Transverse colon (tissue), 4 donors: Measurements from ENCODE around the gene GPC6. TPM values are rescaled to one million over a fixed set of nuclear protein-coding genes. Genes with fewer than 3 reads are reported as not detected.

Source experiments
- DNase-seq: peaks from one replicate; pipeline ENCODE4 v3.0.0-alpha.2; 2019
- H3K27ac ChIP-seq, 4 donors: fragments of 200-600 bp; sonication (generic); 2 replicates each; pipeline ENCODE4 v1.5.1; 2016 to 2018; ENCODE audit warnings: inconsistent platforms in 4 of 4
- H3K27me3 ChIP-seq: fragments of 200-600 bp; sonication (generic); 2 replicates; pipeline ENCODE4 v1.5.1; 2017; ENCODE audit warnings: inconsistent platforms
- H3K36me3 ChIP-seq, 4 donors: fragments of 200-600 bp; sonication (generic); 2 replicates each; pipeline ENCODE4 v1.5.1; 2017 to 2019; ENCODE audit warnings: inconsistent platforms in 4 of 4
- H3K4me1 ChIP-seq, 4 donors: fragments of 200-600 bp; sonication (generic); 2 replicates each; pipeline ENCODE4 v1.5.1; 2017 to 2020; ENCODE audit warnings: inconsistent platforms in 4 of 4
- H3K4me3 ChIP-seq, 4 donors: fragments of 200-600 bp; sonication (generic); 1 replicate in 1 of 4; 2 replicates in 3 of 4; pipeline versions ENCODE4 v1.5.1 to v1.6.1; 2017 to 2019; ENCODE audit warnings: inconsistent platforms in 4 of 4
- H3K9me3 ChIP-seq, 2 donors: fragments of 200-600 bp; sonication (generic); 2 replicates each; pipeline ENCODE4 v1.5.1; 2017 to 2019; ENCODE audit warnings: inconsistent platforms in 2 of 2
- EP300 ChIP-seq: sonication (generic); formaldehyde crosslinking; IDR thresholded peaks from one replicate; pipeline ENCODE4 v1.6.1; 2017; ENCODE audit warnings: antibody characterized with exemption, low read depth
- POLR2A ChIP-seq: fragments of 450-650 bp; IDR thresholded peaks from one replicate; pipeline ENCODE4 v1.6.1; 2016; ENCODE audit warnings: antibody characterized with exemption, mild to moderate bottlenecking, moderate library complexity
- POLR2AphosphoS5 ChIP-seq, 3 donors: sonication (generic); formaldehyde crosslinking; IDR thresholded peaks; one replicate each; pipeline ENCODE4 v1.6.1; 2016; ENCODE audit warnings: antibody characterized with exemption in 3 of 3
- WGBS, 2 donors: methylation state at CpG; one replicate each; pipeline ENCODE4 v1.1.5; 2018; ENCODE audit warnings: low coverage in 1 of 2; 5-methylcytosine and 5-hydroxymethylcytosine counted together
- in situ Hi-C, 4 donors: fragments of 200-750 bp; cut with MboI; loops; one replicate each; pipeline versions ENCODE4 v1.15.0 to v1.15.1; 2017; ENCODE audit warnings: low sequenced_read_pairs in 3 of 4, low pct_ligation_motif_present in 1 of 4, low pct_unique_long_range_greater_than_20kb in 1 of 4
- intact Hi-C: fragments of 100-400 bp; cut with DNase I; formaldehyde crosslinking; loops from one replicate; pipeline ENCODE4 v1.15.1; 2023; ENCODE audit warnings: low total_unique reads
- total RNA-seq, 4 donors: library from RNA; depleted of rRNA; stranded (reverse); fragments of >200 nt; gene quantifications; one replicate each; pipeline ENCODE4 v1.1.0, GENCODE V29; 2016
- TF ChIP-seq, protein P1 (sequence below), 5 experiments: fragments of 200-600 bp in 3 of 5; fragments of 450-650 bp in 2 of 5; sonication (generic) in 3 of 5; IDR thresholded peaks; 1 replicate in 2 of 5; 2 replicates in 3 of 5; pipeline ENCODE4 v1.5.1; 2016 to 2017; ENCODE audit warnings: antibody characterized with exemption in 5 of 5, inconsistent platforms in 3 of 5, mild to moderate bottlenecking in 2 of 5, moderate library complexity in 1 of 5

The GPC6 gene
- total RNA-seq, 4 donors from 2014 or later: 0.75 to 5.7 (median 4.0) TPM

DNA sequence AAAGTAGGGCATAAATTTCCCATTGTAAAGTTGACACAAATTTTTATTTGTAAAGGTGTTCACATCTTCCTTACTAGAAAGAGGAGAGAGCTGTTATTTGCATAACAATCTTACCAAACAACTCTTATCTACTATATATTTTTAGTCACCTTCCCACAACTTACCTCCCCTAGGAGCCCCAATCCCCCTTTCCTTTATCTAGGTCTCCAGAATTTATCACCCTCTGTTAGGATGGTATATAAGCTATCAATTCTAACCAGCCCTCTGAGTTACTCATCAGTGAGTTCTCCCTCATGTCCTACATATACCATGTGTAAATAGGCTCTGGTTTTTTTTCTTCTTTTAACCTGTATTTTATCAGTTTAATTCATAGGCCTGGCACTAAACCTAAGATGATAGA is 1190.7 kb downstream of the GPC6 start:
- Histone ChIP-seq H3K9me3 (no peaks in the 10 kb centered on the region), H3K36me3 (no peaks in the 10 kb centered on the region), H3K4me1 (peaks cover 0 to 4% (median 0%) of the 10 kb centered on the region in 4 donors), H3K27me3 (no peaks in the 10 kb centered on the region), H3K27ac (no peak overlapping the region), H3K4me3 (no peak overlapping the region)
- DNase-seq: no peak
- intact Hi-C loops: no loop called here
- in situ Hi-C loops: no loop called here
- TF ChIP-seq POLR2A (no peak), POLR2AphosphoS5 (IDR thresholded peaks at IDR 0.05) (no peak), EP300 (no peak)
- TF ChIP-seq, protein P1, sequence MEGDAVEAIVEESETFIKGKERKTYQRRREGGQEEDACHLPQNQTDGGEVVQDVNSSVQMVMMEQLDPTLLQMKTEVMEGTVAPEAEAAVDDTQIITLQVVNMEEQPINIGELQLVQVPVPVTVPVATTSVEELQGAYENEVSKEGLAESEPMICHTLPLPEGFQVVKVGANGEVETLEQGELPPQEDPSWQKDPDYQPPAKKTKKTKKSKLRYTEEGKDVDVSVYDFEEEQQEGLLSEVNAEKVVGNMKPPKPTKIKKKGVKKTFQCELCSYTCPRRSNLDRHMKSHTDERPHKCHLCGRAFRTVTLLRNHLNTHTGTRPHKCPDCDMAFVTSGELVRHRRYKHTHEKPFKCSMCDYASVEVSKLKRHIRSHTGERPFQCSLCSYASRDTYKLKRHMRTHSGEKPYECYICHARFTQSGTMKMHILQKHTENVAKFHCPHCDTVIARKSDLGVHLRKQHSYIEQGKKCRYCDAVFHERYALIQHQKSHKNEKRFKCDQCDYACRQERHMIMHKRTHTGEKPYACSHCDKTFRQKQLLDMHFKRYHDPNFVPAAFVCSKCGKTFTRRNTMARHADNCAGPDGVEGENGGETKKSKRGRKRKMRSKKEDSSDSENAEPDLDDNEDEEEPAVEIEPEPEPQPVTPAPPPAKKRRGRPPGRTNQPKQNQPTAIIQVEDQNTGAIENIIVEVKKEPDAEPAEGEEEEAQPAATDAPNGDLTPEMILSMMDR (IDR thresholded peaks at IDR 0.05): no peak

DNA sequence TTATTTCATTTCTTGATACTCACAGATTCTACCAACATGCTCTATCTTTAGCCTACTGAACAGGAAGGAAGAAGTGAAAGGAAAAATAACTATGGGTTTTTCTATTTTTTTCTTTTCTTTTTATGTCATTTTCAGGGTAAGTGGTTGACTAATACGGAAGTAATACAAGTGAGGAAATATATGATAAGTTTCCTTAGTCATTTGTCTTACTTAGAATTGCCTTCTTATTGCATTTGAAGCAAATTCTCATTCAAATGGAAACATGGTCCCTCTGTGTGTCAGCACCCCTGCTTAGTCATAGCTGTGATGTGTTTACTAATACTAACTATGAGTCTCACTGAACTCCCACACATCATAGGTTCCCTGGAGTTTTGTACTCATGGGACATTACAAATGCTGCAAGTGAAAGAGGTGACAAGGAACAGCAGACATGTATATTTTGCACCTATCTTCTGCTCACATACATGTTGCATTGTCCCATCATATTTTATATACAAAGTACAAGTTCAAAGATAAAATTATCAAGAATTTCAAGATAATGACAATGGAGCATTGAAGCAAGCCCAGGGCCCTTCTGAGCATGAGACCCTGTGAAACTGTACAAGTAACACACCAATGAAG is 1192.8 kb downstream of the GPC6 start:
- Histone ChIP-seq H3K4me3 (no peak overlapping the region), H3K27me3 (no peaks in the 10 kb centered on the region), H3K27ac (no peak overlapping the region), H3K9me3 (no peaks in the 10 kb centered on the region), H3K36me3 (no peaks in the 10 kb centered on the region), H3K4me1 (peaks cover 0 to 4% (median 0%) of the 10 kb centered on the region in 4 donors)
- WGBS, 2 donors: 57 to 60% methylated on average over 1 of the region's 1 CpG
- TF ChIP-seq EP300 (no peak), POLR2A (no peak)
- TF ChIP-seq, protein P1 (IDR thresholded peaks at IDR 0.05): no peak
- no peak for DNase-seq
- intact Hi-C loops: no loop called here
- in situ Hi-C loops: no loop called here

DNA sequence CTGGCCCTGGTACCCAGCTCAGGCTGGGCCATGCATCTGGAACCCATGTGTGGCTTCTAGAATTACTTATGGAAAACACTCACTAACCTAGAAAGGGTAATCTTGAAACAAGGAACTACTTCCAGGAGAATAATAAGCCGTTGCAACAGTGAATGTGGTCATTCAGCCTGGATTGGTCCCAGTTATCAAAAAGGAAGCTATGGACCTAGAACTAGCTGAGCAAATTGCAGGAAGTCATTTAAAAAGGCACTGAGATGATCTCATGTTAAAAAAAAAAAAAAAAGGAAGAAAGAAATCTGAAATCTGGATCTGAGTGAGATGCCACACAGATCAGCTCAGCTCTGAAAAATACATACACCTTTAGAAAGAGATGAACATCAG is 1193.3 kb downstream of the GPC6 start:
- Histone ChIP-seq H3K4me3 (no peak overlapping the region), H3K36me3 (no peaks in the 10 kb centered on the region), H3K27ac (no peak overlapping the region), H3K4me1 (peaks cover 0 to 4% (median 0%) of the 10 kb centered on the region in 4 donors), H3K9me3 (no peaks in the 10 kb centered on the region), H3K27me3 (no peaks in the 10 kb centered on the region)
- no peak for DNase-seq
- WGBS, 2 donors: 20 to 33% methylated on average over 1 of the region's 1 CpG
- TF ChIP-seq POLR2AphosphoS5 (IDR thresholded peaks at IDR 0.05) (no peak), EP300 (no peak)
- in situ Hi-C loops: no loop called here
- intact Hi-C loops: no loop called here

GRCh38 chr13:94427313-94427953 is 1200.8 kb downstream of the GPC6 start:
- no peak overlapping the region for H3K27ac ChIP-seq
- TF ChIP-seq POLR2AphosphoS5 (IDR thresholded peaks at IDR 0.05) (no peak), EP300 (no peak), POLR2A (no peak)
- H3K36me3 ChIP-seq: no peaks in the 10 kb centered on the region
- H3K4me3 ChIP-seq: no peak overlapping the region
- 42 to 61% methylated on average over 2 to 5 of the region's 5 CpGs for WGBS, 2 donors
- no peak for DNase-seq
- intact Hi-C loops: no loop called here
- no peaks in the 10 kb centered on the region for H3K27me3 ChIP-seq
- no peaks in the 10 kb centered on the region for H3K9me3 ChIP-seq
- in situ Hi-C loops: no loop called here
- no peaks in the 10 kb centered on the region for H3K4me1 ChIP-seq

GRCh38 chr13:94431574-94431973 is 1205.0 kb downstream of the GPC6 start:
- in situ Hi-C loops (loop anchor here in 3 of 4 donors (10.0 kb wide), 1 partner anchor 183 kb away; no protein-coding TSS in a partner anchor), intact Hi-C loops (loop anchor here (5.0 kb wide), 1 partner anchor 186 kb away; no protein-coding TSS in a partner anchor)
- H3K36me3 ChIP-seq: no peaks in the 10 kb centered on the region
- 77 to 86% methylated on average over 2 of the region's 2 CpGs for WGBS, 2 donors
- no peak overlapping the region for H3K27ac ChIP-seq
- H3K9me3 ChIP-seq: no peaks in the 10 kb centered on the region
- TF ChIP-seq POLR2A (no peak), EP300 (no peak), POLR2AphosphoS5 (IDR thresholded peaks at IDR 0.05) (no peak)
- TF ChIP-seq, protein P1 (IDR thresholded peaks at IDR 0.05): no peak
- no peak for DNase-seq
- no peak overlapping the region for H3K4me3 ChIP-seq
- H3K4me1 ChIP-seq: peaks cover 0 to 9% (median 0%) of the 10 kb centered on the region in 4 donors
- no peaks in the 10 kb centered on the region for H3K27me3 ChIP-seq
